Activated CD4-positive, alpha-beta T cell treated with anti-CD3 and anti-CD28 coated beads, Interleukin-2, amount 50 U/mL, for 16 hours (primary cell): ENCODE measurements around the gene WHAMM.
"Not testable (repeated sequence)": the region's sequence is repeated elsewhere in the genome, so short reads cannot be mapped to it uniquely, and the experiment has no call there.

ENCODE experiments used
- DNase-seq: peaks from one replicate; pipeline ENCODE4 v3.0.0-alpha.2; 2020

The WHAMM gene

GRCh38 chr15:82843566-82843965 lies 34.1 kb downstream of the WHAMM start:
- DNase-seq, result no peak

GRCh38 chr15:82845686-82846085 lies 36.3 kb downstream of the WHAMM start:
- DNase-seq, result no peak

DNA sequence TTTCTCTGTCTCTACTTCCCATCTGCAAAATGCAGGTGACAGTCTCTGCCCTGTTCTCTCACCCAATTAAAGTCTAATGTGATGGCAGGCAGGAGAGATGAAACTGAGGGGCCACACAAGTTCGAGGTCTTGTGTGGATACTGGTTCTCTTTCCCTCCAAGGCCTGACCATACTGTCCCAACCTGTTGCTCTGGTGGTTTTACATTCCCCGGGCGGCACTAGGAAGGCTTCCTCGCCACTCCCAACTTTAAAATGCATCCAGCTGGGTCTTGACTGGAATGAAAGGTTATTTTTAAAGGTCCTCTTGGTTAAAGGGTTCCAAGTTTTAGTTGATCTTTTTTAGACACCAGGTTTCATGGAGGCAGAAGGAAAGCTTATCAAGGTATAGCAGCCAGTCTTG lies 37.2 kb downstream of the WHAMM start:
- no peak for DNase-seq

GRCh38 chr15:82847703-82848102 lies 38.3 kb downstream of the WHAMM start:
- no peak for DNase-seq

DNA sequence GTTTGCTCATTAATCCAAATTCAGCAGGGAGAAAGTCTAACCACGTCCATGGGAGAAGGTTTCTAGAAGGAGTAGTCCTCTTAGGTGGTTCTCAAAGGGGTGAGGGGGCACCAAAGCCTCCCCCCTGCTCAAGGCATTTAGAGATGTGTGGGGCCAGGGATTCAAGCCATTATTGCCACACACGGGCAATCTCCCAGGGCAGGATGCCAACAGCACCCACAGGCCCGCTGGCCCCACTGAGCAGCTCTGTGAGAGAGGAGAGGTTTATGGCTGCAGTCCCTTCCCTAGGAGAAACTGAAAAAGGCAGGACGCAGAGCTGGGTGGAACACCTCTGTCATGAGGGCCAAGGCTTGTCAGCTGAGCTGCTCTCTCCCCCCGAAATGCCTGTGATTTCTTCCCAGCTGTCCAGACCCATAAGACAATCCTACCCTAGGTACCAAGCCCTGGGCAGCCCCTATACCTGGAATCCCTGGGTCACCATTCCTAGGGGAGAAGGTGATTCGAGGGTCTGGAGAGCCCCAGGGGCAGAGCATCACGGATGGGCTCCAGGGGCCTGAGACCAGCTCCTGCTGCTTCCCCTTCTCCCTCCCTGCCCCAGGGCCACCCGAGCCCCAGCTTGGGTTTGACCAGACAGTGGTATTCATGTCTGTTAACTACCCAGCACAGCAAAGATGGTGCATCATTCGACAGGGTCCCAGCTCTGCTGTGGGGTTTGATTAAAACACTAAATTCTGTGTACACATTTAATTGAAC lies 39.0 kb downstream of the WHAMM start:
- DNase-seq, result no peak

GRCh38 chr15:82849556-82850512 lies 40.4 kb downstream of the WHAMM start:
- peak; percentile 63 for DNase-seq

- DNase-seq, result no peak
Observed at GRCh38 chr15:82850731-82851130, 41.3 kb downstream of the WHAMM start.

DNA sequence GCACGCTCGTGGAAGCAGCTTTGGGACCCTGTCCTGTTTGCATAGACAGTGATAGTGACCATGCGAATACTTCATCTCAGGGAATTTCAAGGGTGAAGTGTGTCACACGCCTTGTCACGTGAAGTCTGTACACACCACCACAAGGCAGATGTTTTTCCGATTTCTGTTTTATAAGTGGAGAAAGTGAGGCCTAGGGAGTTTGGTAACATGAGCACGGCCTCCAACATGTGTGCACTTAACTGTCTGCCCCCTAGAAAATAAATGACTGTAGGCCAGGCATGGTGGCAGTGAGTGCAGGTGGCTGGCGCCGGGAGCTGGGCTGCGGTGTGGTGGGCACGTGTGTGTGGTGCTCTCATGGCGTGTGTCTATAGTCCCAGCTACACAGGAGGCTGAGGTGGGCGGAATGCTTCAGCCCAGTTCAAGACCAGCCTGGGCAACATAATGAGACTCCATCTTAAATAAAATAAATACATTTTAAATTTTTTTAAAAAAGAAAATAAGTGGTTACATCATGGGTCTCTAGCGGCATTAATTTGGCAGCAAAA lies 42.0 kb downstream of the WHAMM start:
- no peak for DNase-seq

DNA sequence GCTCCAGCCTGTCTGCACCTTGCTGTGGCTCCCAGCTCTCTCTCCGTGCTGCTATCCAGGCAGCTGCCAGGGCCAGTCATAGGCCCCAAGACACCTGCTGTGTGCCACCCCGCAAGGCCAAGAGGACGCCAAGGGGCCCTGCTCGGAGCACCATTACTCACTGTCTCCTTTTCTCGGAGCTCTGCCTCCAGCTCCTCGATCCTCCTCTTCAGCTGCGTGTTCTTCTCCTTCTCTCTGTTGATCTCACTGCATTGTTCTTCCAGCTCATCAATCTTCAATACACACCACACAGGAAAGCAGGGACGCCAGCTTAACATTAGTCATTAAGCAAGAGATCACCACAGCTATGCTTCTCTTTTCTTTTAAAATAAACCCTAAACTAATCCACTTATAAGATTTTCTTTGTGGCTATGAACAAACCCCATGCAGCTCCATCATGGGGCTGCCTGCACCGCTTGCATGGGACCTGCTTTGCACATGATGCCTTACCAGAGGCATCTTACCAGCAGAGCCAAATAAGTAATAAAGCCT lies 42.6 kb downstream of the WHAMM start:
- DNase-seq, result no peak

DNA sequence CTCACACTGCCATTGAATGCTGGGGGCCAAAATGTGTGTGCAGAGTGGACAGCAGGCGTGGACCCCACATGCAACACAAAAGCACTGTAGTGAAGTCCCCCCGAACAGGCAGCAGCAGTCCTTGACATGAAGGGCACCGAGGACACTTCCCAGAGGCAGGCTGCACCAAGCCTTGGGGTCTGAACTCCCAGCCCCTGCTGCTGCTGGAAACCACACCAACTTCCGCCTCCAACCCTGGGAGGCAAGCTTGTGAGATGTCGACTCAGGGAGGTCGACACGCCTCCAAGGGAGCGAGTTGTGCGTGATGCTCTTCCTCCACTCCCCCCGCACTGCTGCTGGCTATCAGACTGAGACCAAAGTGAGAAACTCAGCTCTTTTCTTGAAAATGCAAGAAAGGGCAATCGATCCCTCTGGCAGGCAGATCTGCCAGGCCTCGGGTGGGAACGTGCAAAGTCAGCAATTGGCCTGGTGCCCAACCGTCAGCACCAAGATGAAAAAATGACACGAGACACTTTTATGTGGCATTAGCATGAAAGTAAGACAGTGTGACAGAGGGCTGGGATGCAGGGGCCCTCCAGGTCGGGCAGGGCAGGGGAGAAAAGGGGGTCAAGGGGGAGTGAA lies 43.6 kb downstream of the WHAMM start:
- no peak for DNase-seq

DNA sequence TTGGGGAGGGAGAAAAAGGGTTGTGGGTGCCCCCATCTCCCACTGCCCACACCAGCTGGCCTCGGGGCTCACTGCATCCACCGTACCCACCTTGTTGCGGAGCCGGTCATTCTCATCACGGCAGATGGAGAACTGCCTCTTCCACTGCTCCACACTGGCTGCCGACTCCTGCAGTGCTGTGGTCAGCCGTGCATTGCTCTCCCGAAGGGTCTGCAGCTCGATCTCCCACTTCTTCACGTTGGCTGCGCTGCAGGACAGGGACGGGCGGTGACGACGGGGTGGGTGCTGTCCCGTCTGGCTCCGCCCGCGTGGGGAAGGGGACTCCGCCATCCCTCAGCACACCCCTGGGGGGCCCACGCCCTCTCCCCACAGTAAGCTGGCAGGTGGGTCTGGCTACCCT lies 45.1 kb downstream of the WHAMM start:
- DNase-seq, result no peak

GRCh38 chr15:82855286-82856100 lies 46.1 kb downstream of the WHAMM start:
- DNase-seq, result no peak

DNA sequence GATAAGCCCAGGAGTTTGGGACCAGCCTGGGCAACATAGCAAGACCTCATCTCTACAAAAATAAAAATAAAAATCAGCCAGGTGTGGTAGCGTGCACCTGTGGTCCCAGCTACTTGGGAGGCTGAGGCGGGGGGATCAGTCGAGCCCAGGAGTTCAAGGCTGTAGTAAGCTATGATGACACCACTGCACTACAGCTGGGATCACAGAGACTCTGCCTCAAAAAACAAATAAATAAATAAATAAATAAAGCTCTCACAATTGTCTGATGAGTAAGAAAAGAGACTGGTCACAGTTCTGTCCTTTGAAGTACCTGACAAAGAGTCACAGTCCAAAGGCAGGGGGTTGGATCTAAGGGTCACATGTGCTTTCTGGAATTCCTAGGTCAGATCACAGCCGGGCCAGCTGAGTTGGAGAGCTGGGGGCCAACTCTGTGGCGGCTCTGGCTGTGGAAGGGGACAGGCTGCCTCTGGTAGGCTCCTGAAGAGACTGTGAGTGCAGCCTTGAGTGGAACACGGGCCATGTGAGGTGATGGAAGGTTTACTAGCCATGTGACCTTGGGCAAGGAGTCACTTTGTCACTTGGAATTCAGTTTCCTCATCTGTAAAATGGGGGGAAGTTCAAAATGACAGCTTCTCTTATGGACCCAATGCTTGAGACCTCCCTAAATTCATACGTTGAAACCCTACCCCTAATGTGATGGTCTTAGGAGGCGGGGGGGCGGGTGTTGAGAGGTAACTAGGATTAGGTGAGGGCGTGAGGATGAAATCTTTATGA lies 47.2 kb downstream of the WHAMM start:
- no peak for DNase-seq

DNA sequence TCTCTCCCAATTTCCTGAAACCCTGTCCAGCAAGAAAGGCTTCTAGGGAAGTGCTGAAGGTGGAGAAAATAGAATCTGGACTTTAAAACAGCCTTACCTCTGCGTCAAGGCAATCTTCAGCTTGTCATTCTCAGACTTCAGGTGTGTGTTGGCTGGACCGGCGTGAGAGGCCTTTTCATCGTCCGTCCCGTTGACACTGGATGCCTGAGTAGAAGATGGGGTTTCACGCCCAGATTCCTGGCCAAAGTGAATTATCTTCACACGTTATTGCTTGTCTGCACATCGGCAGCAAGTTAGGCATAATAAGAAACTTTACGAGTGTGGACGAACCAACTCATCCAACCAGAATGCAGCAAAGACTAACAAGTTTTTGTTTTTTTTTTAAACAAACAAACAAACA lies 49.5 kb downstream of the WHAMM start:
- no peak for DNase-seq

- DNase-seq, result no peak
Observed at GRCh38 chr15:82862886-82863285, 53.5 kb downstream of the WHAMM start.

DNA sequence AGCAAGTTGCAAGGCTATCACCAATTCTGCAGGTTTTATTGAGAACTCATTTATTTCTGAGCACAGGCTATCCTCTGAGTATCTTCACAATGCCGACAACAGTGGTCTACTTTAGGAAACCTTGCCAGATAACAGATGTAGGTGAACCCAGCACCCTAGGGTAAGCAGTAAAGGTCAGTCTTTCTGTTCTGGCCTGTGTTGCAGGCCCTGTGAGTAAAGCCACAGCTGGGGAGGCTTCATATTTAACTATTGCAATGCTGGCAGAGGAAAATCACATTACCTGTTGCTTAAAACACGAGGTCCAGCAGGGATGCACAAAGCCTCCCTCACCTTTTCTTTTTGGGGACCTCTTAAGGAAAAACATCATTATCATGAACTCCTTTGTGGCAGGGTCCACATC lies 55.5 kb downstream of the WHAMM start:
- DNase-seq, result no peak

DNA sequence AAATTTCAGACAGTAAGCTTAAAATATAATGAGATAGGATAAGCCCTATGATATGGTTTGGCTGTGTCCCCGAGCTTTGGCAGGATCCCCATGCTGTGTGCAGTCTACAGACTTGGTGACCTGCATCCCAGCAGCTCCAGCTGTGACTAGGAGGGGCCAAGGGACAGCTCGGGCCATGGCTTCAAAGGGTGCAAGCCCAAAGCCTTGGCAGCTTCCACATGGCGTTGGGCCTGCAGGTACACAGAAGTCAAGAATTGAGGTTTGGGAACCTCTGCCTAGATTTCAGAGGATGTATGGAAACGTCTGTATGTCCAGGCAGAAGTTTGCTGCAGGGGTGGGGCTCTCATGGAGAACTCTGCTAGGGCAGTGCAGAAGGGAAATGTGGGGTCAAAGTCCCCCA lies 56.2 kb downstream of the WHAMM start:
- not testable (repeated sequence) for DNase-seq

DNA sequence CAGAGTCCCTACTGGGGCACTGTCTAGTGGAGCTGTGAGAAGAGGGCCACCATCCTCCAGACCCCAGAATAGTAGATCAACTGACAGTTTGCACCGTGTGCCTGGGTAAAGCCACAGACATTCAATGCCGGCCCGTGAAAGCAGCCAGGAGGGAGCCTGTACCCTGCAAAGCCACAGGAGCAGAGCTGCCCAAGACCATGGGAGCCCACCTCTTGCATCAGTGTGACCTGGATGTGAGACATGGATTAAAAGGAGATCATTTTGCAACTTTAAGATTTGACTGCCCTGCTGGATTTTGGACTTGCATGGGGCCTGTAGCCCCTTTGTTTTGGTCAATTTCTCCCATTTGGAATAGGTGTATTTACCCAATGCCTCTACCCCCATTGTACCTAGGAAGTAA lies 56.6 kb downstream of the WHAMM start:
- not testable (repeated sequence) for DNase-seq

DNA sequence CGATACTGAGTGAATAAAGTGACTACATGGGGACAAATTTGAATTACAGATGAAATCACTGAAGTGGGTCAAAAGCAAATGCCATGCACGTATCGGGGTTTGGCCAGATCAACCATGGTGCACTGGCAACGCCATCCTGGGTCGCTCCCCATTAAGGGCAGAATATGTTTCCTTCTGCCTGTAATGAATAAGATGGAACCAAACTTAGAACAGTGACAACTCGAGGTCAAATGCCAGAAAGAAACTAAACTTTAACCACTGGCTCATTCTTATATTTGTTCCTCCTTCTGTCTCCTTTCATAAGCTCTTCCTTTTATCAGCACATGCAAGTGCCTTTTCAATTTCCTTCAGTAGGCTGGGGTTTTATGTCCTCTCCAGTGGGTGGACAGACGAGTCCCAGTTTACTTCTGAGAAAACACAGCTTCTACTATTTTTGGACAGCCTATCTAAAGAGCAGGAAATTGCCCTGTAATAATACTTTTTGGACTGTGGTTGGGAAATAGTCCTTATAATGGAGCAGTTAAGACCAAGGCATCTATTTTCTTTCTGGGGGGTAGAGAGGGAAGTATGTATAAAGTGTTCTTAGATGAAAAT lies 61.4 kb downstream of the WHAMM start:
- DNase-seq, result no peak

- DNase-seq, result no peak
Observed at GRCh38 chr15:82871358-82871757, 61.9 kb downstream of the WHAMM start.
